ENCODE results near the gene VSTM4.

DNA sequence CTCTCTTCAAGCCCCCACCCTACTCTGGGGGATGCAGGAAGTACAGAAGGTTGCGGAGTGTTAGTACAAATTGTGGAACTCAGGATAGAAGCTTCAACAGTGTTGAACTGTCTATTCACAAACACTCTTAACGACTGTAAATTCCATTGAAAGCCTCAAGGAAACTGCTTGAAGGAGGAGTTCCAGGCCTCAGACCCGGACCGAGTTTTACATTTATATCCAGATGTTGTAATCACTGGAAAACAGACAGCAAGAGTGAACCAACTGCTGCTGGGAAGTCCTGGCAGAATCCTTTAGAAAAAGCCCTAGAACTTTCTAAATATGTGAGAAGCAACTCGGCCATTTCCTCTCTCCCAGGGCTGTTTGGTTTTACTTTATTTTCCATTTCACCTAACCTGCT lies 91.6 kb downstream of the VSTM4 start:
- TF ChIP-seq, protein P1, sequence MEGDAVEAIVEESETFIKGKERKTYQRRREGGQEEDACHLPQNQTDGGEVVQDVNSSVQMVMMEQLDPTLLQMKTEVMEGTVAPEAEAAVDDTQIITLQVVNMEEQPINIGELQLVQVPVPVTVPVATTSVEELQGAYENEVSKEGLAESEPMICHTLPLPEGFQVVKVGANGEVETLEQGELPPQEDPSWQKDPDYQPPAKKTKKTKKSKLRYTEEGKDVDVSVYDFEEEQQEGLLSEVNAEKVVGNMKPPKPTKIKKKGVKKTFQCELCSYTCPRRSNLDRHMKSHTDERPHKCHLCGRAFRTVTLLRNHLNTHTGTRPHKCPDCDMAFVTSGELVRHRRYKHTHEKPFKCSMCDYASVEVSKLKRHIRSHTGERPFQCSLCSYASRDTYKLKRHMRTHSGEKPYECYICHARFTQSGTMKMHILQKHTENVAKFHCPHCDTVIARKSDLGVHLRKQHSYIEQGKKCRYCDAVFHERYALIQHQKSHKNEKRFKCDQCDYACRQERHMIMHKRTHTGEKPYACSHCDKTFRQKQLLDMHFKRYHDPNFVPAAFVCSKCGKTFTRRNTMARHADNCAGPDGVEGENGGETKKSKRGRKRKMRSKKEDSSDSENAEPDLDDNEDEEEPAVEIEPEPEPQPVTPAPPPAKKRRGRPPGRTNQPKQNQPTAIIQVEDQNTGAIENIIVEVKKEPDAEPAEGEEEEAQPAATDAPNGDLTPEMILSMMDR (IDR thresholded peaks at IDR 0.05), result no peak
- TF ChIP-seq POLR2AphosphoS5 (IDR thresholded peaks at IDR 0.05), result no peak
